Upper lobe of left lung (tissue), 4 donors: ENCODE measurements around the gene SBF2.
"Not testable (repeated sequence)": the region's sequence is repeated elsewhere in the genome, so short reads cannot be mapped to it uniquely, and the experiment has no call there.

Experiments
- CTCF ChIP-seq, 6 experiments: fragments of 450-650 bp in 4 of 6; fragments of 200-600 bp in 2 of 6; sonication (generic) in 2 of 6; IDR thresholded peaks; one replicate each; pipeline ENCODE4 v1.5.1; 2016 to 2019; ENCODE audit warnings: antibody characterized with exemption in 6 of 6
- POLR2A ChIP-seq, 4 donors: fragments of 450-650 bp; IDR thresholded peaks; one replicate each; pipeline ENCODE4 v1.5.1; 2016 to 2017; ENCODE audit warnings: antibody characterized with exemption in 4 of 4, mild to moderate bottlenecking in 2 of 4

- TF ChIP-seq CTCF, POLR2A (IDR thresholded peaks at IDR 0.05): not testable (repeated sequence)
These were observed 44.4 kb downstream of the SBF2 start for GRCh38 chr11:10249448-10250131.
